Measurements from ENCODE around the gene NFIC. TPM values are rescaled to one million over a fixed set of nuclear protein-coding genes. Genes with fewer than 3 reads are reported as not detected.
"Not testable (repeated sequence)": the region's sequence is repeated elsewhere in the genome, so short reads cannot be mapped to it uniquely, and the experiment has no call there.

Gene NFIC
- total RNA-seq, 1 experiment from 2014 or later = 85.5 TPM

DNA sequence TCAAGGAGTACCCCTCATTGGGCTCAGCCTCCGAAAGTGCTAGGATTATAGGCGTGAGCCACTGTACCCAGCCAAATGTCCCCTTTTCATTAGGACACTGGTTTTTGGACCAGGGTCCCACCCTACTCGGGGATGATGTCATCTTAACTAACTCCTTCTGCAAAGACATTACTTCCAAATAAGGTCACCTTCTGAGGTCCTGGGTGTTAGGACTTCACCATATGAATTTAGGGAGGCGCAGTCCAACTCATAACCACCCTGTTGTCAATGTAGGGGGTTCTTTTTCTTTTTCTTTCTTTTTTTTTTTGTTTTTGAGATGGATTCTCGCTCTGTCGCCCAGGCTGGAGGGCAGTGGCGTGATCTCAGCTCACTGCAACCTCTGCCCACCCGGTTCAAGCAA lies 32.7 kb upstream of the NFIC start:
- TF ChIP-seq, protein P1, sequence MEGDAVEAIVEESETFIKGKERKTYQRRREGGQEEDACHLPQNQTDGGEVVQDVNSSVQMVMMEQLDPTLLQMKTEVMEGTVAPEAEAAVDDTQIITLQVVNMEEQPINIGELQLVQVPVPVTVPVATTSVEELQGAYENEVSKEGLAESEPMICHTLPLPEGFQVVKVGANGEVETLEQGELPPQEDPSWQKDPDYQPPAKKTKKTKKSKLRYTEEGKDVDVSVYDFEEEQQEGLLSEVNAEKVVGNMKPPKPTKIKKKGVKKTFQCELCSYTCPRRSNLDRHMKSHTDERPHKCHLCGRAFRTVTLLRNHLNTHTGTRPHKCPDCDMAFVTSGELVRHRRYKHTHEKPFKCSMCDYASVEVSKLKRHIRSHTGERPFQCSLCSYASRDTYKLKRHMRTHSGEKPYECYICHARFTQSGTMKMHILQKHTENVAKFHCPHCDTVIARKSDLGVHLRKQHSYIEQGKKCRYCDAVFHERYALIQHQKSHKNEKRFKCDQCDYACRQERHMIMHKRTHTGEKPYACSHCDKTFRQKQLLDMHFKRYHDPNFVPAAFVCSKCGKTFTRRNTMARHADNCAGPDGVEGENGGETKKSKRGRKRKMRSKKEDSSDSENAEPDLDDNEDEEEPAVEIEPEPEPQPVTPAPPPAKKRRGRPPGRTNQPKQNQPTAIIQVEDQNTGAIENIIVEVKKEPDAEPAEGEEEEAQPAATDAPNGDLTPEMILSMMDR (IDR thresholded peaks at IDR 0.05; ENCODE audit: unreplicated experiment) = no peak
- no peak overlapping the region for H3K4me3 Mint-ChIP-seq (ENCODE audit: unreplicated experiment)
- no peaks in the 10 kb centered on the region for H3K9me3 Mint-ChIP-seq (ENCODE audit: unreplicated experiment)
- intact Hi-C loops (cut with micrococcal nuclease) = no loop called here
- peaks cover 13% of the 10 kb centered on the region for H3K27me3 Mint-ChIP-seq (ENCODE audit: insufficient read depth, unreplicated experiment)
- H3K27ac Mint-ChIP-seq (ENCODE audit: low read depth, unreplicated experiment) = no peak overlapping the region
- POLR2A ChIA-PET = interaction anchor here (3.4 kb wide), 1 partner anchor 96 kb away, joined by 21 read pairs; no protein-coding TSS in a partner anchor
- H3K4me1 Mint-ChIP-seq (ENCODE audit: insufficient read depth, unreplicated experiment) = peaks cover 45% of the 10 kb centered on the region
- CTCF ChIA-PET = interaction anchor here (1.2 to 1.3 kb wide), 2 partner anchors 8 to 96 kb away, joined by 3 read pairs; no protein-coding TSS in a partner anchor
- BruUV-seq (replicated peaks) = no TSS peak
- no peaks in the 10 kb centered on the region for H3K36me3 Mint-ChIP-seq (ENCODE audit: insufficient read depth, unreplicated experiment)
- no peak for DNase-seq (ENCODE audit: unreplicated experiment)

DNA sequence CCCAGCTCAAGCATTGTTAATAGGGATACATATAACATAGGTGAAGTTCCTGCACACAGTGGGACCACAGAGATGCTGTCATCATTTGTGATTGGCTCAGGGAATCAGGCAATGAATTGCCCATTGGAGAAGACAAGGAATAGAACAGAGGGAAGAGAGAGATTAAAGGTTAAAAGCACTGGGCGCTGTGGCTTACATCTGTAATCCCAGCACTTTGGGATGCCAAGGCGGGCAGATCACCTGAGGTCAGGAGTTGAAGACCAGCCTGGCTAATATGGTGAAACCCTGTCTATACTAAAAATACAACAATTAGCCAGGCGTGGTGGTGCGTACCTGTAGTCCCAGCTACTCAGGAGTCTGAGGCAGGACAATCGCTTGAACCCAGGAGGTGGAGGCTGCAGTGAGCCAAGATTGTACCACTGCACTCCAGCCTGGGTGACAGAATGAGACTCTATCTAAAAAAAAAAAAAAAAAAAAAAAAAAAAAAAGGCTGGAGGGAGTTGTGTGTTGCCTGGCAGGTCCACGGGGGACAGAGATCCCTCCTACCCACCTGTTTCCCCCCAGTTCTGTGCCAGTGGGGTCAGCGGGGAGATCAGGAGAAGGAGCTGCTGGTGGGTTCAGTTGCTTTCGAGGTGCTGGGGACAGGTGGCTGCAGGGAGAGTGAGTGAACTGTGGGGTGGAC lies 31.5 kb upstream of the NFIC start:
- intact Hi-C loops (cut with micrococcal nuclease); DNase-seq (ENCODE audit: unreplicated experiment); H3K4me3 Mint-ChIP-seq (ENCODE audit: unreplicated experiment); BruUV-seq (replicated peaks); H3K9me3 Mint-ChIP-seq (ENCODE audit: unreplicated experiment); H3K36me3 Mint-ChIP-seq (ENCODE audit: insufficient read depth, unreplicated experiment): not testable (repeated sequence)
- Mint-ChIP-seq H3K27ac (ENCODE audit: low read depth, unreplicated experiment) (peak overlapping the region; percentile 99), H3K4me1 (ENCODE audit: insufficient read depth, unreplicated experiment) (peaks cover 48% of the 10 kb centered on the region), H3K27me3 (ENCODE audit: insufficient read depth, unreplicated experiment) (peaks cover 13% of the 10 kb centered on the region)
- ChIA-PET CTCF (interaction anchor here (0.5 to 1.2 kb wide), 5 partner anchors 8 to 138 kb away, joined by 3 to 4 read pairs (median 3); no protein-coding TSS in a partner anchor), POLR2A (interaction anchor here (0.7 to 3.4 kb wide), 5 partner anchors 9 to 95 kb away, joined by 3 to 21 read pairs (median 4); no protein-coding TSS in a partner anchor)

DNA sequence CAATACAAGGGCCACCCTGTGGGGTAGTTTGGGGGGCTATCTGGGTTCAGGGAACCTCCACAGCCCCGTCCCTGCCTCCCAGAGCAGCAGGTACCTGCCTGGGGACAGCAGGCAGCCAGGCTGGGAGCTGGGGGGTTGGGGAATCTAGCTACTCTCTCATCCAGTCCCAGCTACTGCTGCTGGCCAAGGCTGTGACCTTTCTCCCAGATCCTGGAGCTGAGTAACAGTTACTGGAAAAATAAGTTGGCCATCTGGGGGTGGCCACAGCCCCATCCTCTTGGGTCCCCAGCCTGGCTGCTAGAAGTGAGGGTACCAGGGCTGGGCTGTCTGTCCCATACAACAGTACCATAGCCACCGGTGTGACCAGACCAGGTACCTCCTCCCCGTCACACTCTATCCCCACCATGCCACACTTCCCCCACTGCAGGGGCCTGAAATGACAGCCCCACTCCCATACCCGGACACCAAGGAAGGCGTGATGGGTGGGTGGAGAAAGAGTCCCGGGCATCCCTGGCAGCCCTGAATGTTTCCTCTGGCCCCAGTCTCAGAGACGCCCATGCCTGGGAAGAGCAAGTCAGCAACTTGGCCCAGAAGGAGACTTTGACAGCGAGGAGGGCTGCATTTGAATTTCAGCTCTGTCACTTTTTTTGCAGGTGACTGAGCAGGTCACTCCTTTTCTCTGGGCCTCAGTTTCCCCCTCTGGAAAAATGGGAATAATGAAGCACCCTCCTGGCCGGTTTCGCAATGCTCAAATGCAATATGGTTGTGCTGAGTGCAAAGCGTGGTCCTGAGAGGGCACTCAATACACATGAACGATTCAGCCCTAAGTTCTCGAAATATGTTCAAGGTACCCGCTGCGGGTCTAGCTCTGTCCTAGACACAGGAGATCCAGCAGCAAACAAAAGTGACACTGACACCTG lies 30.7 kb upstream of the NFIC start:
- intact Hi-C loops (cut with micrococcal nuclease) = no loop called here
- no TSS peak for BruUV-seq (replicated peaks)
- peak overlapping the region; percentile 55 for H3K4me3 Mint-ChIP-seq (ENCODE audit: unreplicated experiment)
- CTCF ChIA-PET = interaction anchor here (0.5 to 1.3 kb wide), 7 partner anchors 9 to 137 kb away, joined by 3 to 8 read pairs (median 4); no protein-coding TSS in a partner anchor
- no peaks in the 10 kb centered on the region for H3K9me3 Mint-ChIP-seq (ENCODE audit: unreplicated experiment)
- H3K27ac Mint-ChIP-seq (ENCODE audit: low read depth, unreplicated experiment) = peak overlapping the region; percentile 99
- peaks cover 13% of the 10 kb centered on the region for H3K27me3 Mint-ChIP-seq (ENCODE audit: insufficient read depth, unreplicated experiment)
- POLR2A ChIA-PET = interaction anchor here (0.7 to 3.4 kb wide), 12 partner anchors 8 to 135 kb away, joined by 3 to 21 read pairs (median 4); no protein-coding TSS in a partner anchor
- peak; percentile 74 for DNase-seq (ENCODE audit: unreplicated experiment)
- peaks cover 48% of the 10 kb centered on the region for H3K4me1 Mint-ChIP-seq (ENCODE audit: insufficient read depth, unreplicated experiment)
- H3K36me3 Mint-ChIP-seq (ENCODE audit: insufficient read depth, unreplicated experiment) = no peaks in the 10 kb centered on the region
- TF ChIP-seq, protein P1 (IDR thresholded peaks at IDR 0.05; ENCODE audit: unreplicated experiment) = no peak

DNA sequence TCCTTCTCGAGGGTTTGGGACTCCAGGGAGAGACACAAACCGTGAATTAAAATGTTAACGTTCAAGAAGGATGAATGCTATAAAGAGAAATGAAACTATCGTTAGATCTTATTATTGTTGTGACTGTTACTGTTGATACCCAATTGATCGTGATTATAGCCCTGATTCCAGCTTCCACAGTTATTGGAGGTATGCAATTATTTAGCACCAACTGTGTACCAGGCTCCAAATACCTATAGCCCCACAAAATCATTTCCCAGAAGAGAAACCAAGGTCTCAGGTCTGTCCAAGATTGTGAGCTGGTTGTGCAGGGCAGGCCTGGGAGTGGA lies 30.1 kb upstream of the NFIC start:
- Mint-ChIP-seq H3K4me3 (ENCODE audit: unreplicated experiment) (peak overlapping the region; percentile 55), H3K27ac (ENCODE audit: low read depth, unreplicated experiment) (peak overlapping the region; percentile 99), H3K27me3 (ENCODE audit: insufficient read depth, unreplicated experiment) (peaks cover 13% of the 10 kb centered on the region), H3K9me3 (ENCODE audit: unreplicated experiment) (no peaks in the 10 kb centered on the region), H3K36me3 (ENCODE audit: insufficient read depth, unreplicated experiment) (no peaks in the 10 kb centered on the region), H3K4me1 (ENCODE audit: insufficient read depth, unreplicated experiment) (peaks cover 48% of the 10 kb centered on the region)
- CTCF ChIA-PET = interaction anchor here (0.6 to 1.3 kb wide), 4 partner anchors 10 to 136 kb away, joined by 3 to 8 read pairs (median 4); no protein-coding TSS in a partner anchor
- intact Hi-C loops (cut with micrococcal nuclease) = no loop called here
- TF ChIP-seq, protein P1 (IDR thresholded peaks at IDR 0.05; ENCODE audit: unreplicated experiment) = no peak
- peak; percentile 32 for DNase-seq (ENCODE audit: unreplicated experiment)
- POLR2A ChIA-PET = interaction anchor here (0.7 to 3.4 kb wide), 12 partner anchors 8 to 164 kb away, joined by 3 to 21 read pairs (median 4); partner anchors contain the start of gene DOHH
- BruUV-seq (replicated peaks) = no TSS peak

All from MCF 10A (cell line).